GM12874 (cell line): ENCODE measurements around the gene OSBP2.

Source experiments
- CTCF ChIP-seq: IDR thresholded peaks from 2 replicates; pipeline ENCODE4 v1.5.1; 2011; ENCODE audit warnings: low read depth, mild to moderate bottlenecking, control low read depth, low read length, moderate library complexity; ENCODE audit not compliant: insufficient read depth

OSBP2 gene

DNA sequence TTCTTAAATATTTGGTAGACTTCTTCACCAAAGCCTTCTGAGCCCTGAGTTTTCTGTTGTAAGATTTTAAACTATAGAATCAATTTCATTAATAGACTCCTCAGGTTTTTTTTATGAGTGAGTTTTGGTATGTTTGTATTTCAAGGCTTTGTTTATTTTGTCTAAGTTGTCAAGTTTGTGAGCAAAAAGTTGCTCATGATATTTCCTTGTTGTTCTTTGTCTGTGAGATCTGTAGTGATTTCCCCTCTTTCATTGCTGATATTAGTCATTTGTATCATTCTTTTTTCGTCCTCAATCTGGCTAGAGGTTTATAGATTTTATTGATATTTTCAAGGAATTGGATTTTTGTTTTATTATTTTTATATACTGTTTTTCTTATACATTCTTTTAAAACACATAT, 152.9 kb downstream of the OSBP2 start:
- TF ChIP-seq CTCF: no peak

DNA sequence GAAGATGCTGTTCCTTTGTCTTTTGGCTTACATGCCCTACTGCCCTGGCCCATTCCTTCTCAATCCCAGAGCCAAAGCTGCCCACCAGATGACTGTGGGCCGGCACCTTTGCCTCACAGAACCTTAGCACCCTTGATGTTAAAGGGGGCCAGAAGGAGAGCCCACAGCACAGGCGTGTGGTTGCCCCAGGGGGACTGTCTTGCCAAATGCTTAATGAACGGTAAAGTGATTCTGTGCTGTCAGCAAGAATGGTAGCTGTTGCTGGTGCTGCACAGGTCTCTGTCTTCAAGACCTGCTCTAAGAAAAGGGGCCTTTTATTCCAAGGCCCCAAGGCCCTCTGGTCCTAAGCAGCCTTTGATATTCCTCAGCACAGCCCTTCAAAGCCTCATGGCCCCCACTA, 160.6 kb downstream of the OSBP2 start:
- no peak for TF ChIP-seq CTCF

DNA sequence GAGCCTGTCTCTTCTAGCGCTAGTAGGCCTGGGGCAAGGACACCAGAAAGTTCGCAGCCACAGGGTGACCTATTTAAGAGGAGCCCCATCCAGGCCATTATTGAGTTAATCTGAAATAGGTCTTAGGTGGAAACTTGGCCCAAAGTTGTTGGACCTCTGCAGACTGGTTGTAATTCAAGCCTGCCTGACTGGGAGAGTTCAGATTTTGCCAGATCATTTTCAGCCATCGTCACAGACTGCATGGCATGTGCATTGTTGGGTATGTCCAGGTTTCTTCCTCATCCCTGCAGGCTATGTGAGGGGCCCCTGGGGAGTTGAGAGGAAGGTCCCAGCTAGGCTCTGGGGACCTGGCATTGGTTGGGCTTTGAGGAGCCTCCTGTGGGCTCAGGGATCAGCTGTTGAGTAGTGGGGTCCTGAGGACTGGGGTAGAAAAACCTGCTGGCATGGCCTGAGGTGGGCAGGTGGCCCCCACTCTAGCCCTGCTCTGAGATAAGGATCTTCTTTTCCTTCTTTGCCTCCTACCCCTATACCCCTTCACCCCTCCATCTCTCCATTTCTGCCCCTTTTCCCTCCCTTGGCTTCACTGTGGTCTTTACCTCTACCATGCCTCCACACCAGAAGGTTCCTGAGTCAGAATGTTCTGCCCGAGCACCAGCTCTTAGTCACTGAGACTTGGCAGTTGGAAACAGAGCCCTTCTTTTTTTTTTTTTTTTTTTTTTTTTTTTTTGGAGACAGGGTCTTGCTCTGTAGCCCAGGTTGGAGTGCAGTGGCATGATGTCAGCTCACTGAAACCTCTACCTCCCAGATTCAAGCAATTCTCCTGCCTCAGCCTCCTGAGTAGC, 161.2 kb downstream of the OSBP2 start:
- TF ChIP-seq CTCF: no peak

GRCh38 chr22:30856741-30857502, 162.2 kb downstream of the OSBP2 start:
- no peak for TF ChIP-seq CTCF

DNA sequence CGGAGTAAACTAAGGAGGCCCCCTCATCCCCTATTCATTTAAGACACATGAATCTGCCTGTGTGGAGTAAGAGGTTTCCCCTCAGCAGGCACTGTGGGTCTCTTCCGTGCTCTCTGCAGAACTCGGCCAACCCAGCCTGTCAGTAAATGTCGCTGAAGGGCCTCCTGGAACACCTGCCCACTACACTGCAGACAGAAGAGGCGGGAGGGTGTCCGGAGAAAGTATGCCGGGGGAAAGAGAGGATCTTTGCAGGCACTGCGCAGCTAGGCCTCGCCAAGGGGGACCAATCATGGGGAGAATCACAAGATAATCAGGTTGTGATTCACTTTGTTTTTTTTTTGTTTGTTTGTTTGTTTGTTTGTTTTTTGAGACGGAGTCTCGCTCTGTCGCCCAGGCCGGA, 163.1 kb downstream of the OSBP2 start:
- TF ChIP-seq CTCF: no peak

DNA sequence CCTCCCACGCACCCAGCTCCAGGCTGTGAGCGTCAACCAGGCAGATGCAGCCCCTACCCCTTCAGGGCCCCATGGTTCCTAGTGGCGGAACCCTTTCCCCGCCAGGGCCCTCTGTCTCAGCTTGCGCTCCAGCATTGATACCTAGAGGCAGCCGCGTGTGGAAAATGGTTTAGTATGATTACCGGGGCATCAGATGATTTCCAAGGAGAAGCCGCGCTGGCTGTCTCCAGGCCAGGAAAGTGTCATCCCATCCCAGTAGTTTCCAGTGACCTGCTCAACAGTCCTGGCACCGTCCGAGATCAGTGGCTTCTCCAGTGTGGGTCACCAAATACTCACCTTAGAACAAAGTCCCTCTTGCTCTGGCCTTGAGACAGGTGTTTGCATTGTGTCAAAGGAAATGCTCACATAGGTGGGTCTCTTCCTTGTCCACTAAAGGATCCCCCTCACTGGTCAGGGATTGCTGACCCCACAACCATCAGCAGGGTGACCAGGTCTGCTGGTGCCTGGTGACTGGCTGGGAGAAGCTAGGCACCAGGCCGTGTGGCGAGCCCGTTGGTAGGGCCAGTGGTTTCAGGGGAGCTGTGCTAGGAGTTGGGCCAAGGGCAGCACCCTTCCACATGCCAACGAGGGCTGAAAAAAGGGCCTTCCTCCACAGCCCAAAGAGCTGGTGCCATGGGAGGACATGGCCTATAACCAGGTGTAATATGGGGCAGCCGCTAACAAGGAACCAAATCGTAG, 164.5 kb downstream of the OSBP2 start:
- TF ChIP-seq CTCF: no peak

- TF ChIP-seq CTCF: no peak
These were observed 165.0 kb downstream of the OSBP2 start for GRCh38 chr22:30859714-30860095.
